NCI-H510A treated with DMSO at 0.1 percent for 48 hours (cell line): Measurements from ENCODE around the gene TFB1M.

ENCODE experiments used
- DNase-seq: peaks from one replicate; lab custom pipeline; 2025; lab: John Stamatoyannopoulos, UW

Gene TFB1M

GRCh38 chr6:155207223-155207622, 107.1 kb downstream of the TFB1M start:
- DNase-seq, result no peak
